VCaP (cell line): ENCODE measurements around the gene IPO7.

ENCODE experiments used
- H3K27ac ChIP-seq: fragments of 450-650 bp; 2 replicates; pipeline ENCODE4 v1.5.1; 2017
- CTCF ChIP-seq: fragments of 450-650 bp; conservative IDR thresholded peaks from 2 replicates; pipeline ENCODE4 v1.5.1; 2017; ENCODE audit warnings: mild to moderate bottlenecking, moderate library complexity

IPO7 gene

GRCh38 chr11:9362393-9362863, 22.0 kb upstream of the IPO7 start:
- TF ChIP-seq CTCF: no peak
- H3K27ac ChIP-seq: peak overlapping the region; percentile 92

GRCh38 chr11:9363954-9364912, 20.2 kb upstream of the IPO7 start:
- no peak for TF ChIP-seq CTCF

GRCh38 chr11:9367551-9367950, 16.9 kb upstream of the IPO7 start:
- H3K27ac ChIP-seq: no peak overlapping the region
- no peak for TF ChIP-seq CTCF

More at GRCh38 chr11:9363954-9364912, 20.2 kb upstream of the IPO7 start:
- peak overlapping the region; percentile 92 for H3K27ac ChIP-seq

GRCh38 chr11:9377036-9377435, 7.4 kb upstream of the IPO7 start:
- no peak for TF ChIP-seq CTCF
- H3K27ac ChIP-seq: no peak overlapping the region

GRCh38 chr11:9379041-9379440, 5.4 kb upstream of the IPO7 start:
- no peak overlapping the region for H3K27ac ChIP-seq
- no peak for TF ChIP-seq CTCF

GRCh38 chr11:9380773-9381172, 3.7 kb upstream of the IPO7 start:
- no peak overlapping the region for H3K27ac ChIP-seq
- no peak for TF ChIP-seq CTCF

- 0 out of 2 replicates have a peak, but pooled peaks have one; percentile 15 for TF ChIP-seq CTCF
These were observed 961 bp downstream of the IPO7 start for GRCh38 chr11:9385327-9385899.

More at GRCh38 chr11:9385327-9385899, 961 bp downstream of the IPO7 start:
- peak overlapping the region; percentile 91 for H3K27ac ChIP-seq
